ENCODE results near the gene SPC25.
"Not testable (repeated sequence)": the region's sequence is repeated elsewhere in the genome, so short reads cannot be mapped to it uniquely, and the experiment has no call there.

The SPC25 gene

DNA sequence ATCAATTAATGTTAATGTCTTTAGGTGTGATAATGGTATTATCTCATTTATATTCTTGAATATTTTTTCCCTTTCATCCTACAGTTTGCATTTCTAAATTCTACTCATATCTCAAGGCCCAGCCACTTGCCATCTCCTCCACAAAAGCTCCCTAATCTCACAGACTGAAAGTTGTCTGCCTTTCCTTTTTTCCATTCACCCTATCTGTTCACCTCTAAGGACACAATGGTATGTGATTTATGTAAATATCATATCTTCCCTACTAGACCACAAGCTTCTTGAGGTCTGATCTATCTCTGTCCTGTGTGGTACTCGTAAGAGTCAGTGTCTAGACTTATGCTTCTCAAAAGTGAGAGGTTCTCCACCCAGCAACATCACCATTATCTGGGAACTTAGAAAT is 3.9 kb upstream of the SPC25 start:
- no peak for DNase-seq (ENCODE audit: extremely low spot score)
- POLR2A ChIA-PET: no interaction called here
- CTCF ChIA-PET: no interaction called here
- TF ChIP-seq, protein P1, sequence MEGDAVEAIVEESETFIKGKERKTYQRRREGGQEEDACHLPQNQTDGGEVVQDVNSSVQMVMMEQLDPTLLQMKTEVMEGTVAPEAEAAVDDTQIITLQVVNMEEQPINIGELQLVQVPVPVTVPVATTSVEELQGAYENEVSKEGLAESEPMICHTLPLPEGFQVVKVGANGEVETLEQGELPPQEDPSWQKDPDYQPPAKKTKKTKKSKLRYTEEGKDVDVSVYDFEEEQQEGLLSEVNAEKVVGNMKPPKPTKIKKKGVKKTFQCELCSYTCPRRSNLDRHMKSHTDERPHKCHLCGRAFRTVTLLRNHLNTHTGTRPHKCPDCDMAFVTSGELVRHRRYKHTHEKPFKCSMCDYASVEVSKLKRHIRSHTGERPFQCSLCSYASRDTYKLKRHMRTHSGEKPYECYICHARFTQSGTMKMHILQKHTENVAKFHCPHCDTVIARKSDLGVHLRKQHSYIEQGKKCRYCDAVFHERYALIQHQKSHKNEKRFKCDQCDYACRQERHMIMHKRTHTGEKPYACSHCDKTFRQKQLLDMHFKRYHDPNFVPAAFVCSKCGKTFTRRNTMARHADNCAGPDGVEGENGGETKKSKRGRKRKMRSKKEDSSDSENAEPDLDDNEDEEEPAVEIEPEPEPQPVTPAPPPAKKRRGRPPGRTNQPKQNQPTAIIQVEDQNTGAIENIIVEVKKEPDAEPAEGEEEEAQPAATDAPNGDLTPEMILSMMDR (IDR thresholded peaks at IDR 0.05; ENCODE audit: control extremely low read depth, extremely low read depth, low read depth, missing control alignments): no peak

GRCh38 chr2:168892327-168892726 is 2.1 kb upstream of the SPC25 start:
- POLR2A ChIA-PET: no interaction called here
- TF ChIP-seq, protein P1 (IDR thresholded peaks at IDR 0.05; ENCODE audit: control extremely low read depth, extremely low read depth, low read depth, missing control alignments): no peak
- DNase-seq (ENCODE audit: extremely low spot score): no peak
- CTCF ChIA-PET: interaction anchor here (1.7 kb wide), 1 partner anchor 13 kb away, joined by 3 read pairs; no protein-coding TSS in a partner anchor

GRCh38 chr2:168889635-168890005 is 610 bp downstream of the SPC25 start:
- DNase-seq (ENCODE audit: extremely low spot score): no peak
- ChIA-PET POLR2A (no interaction called here), CTCF (no interaction called here)
- TF ChIP-seq, protein P1 (IDR thresholded peaks at IDR 0.05; ENCODE audit: control extremely low read depth, extremely low read depth, low read depth, missing control alignments): no peak

DNA sequence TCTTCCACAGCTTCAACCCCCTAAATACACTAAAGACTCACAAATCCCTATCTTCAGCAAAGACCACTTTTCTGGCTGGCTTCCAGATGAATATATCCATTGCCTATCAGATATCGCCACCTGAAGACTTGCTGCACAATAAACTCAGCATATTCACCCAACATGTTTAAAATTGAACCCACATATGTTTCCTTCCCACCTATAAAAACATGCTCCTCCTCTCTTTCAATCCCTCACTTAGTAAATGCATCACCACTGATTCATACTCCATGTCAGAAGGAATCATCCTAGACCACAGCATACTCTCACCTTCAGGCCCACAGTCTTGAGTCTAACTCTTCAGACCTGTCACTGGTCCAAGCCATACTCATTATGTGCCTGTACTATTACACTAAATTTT is 5.3 kb downstream of the SPC25 start:
- TF ChIP-seq, protein P1 (IDR thresholded peaks at IDR 0.05; ENCODE audit: control extremely low read depth, extremely low read depth, low read depth, missing control alignments): no peak
- ChIA-PET POLR2A (no interaction called here), CTCF (no interaction called here)
- no peak for DNase-seq (ENCODE audit: extremely low spot score)

DNA sequence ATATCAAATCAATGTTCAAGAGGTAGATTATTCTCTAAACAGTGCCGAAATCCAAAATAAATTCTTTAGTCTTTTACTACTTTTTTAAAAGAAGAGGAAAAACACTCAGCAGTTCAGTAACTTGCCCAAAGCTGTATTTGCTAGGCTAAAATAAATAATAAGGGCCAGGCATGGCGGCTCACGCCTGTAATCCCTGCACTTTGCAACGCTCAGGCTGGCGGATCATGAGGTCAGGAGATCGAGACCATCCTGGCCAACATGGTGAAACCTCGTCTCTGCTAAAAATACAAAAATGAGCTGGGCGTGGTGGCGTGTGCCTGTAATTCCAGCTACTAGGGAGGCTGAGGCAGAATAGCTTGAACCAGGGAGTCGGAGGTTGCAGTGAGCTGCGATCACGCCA is 8.1 kb downstream of the SPC25 start:
- DNase-seq (ENCODE audit: extremely low spot score); CTCF ChIA-PET; POLR2A ChIA-PET: not testable (repeated sequence)

GRCh38 chr2:168874368-168875054 is 15.7 kb downstream of the SPC25 start:
- TF ChIP-seq, protein P1 (IDR thresholded peaks at IDR 0.05; ENCODE audit: control extremely low read depth, extremely low read depth, low read depth, missing control alignments): no peak
- DNase-seq (ENCODE audit: extremely low spot score): no peak
- CTCF ChIA-PET: interaction anchor here (1.3 to 1.4 kb wide), 2 partner anchors 9 to 47 kb away, joined by 3 to 4 read pairs; no protein-coding TSS in a partner anchor
- POLR2A ChIA-PET: no interaction called here

GRCh38 chr2:168870824-168871223 is 19.4 kb downstream of the SPC25 start:
- POLR2A ChIA-PET; CTCF ChIA-PET; DNase-seq (ENCODE audit: extremely low spot score): not testable (repeated sequence)

DNA sequence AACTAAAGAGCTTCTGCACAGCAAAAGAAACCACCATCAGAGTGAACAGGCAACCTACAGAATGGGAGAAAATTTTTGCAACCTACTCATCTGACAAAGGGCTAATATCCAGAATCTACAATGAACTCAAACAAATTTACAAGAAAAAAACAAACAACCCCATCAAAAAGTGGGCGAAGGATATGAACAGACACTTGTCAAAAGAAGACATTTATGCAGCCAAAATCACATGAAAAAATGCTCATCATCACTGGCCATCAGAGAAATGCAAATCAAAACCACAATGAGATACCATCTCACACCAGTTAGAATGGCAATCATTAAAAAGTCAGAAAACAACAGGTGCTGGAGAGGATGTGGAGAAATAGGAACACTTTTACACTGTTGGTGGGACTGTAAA is 19.9 kb downstream of the SPC25 start:
- DNase-seq (ENCODE audit: extremely low spot score); POLR2A ChIA-PET; CTCF ChIA-PET: not testable (repeated sequence)

DNA sequence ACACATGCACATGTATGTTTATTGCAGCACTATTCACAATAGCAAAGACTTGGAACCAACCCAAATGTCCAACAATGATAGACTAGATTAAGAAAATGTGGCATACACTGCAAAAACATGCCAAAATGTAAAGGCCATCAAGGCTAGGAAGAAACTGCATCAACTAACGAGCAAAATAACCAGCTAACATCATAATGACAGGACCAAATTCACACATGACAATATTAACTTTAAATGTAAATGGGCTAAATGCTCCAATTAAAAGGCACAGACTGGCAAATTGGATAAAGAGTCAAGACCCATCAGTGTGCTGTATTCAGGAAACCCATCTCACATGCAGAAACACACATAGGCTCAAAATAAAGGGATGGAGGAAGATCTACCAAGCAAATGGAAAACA is 23.1 kb downstream of the SPC25 start:
- POLR2A ChIA-PET; CTCF ChIA-PET; DNase-seq (ENCODE audit: extremely low spot score): not testable (repeated sequence)
